ENCODE measurements around the gene GLIPR2. TPM values are rescaled to one million over a fixed set of nuclear protein-coding genes. Genes with fewer than 3 reads are reported as not detected.
A peak's percentile ranks its signal among the peaks of the same experiment; 100 is the strongest.

The GLIPR2 gene
- total RNA-seq, 4 donors from 2014 or later: 3.3 to 5.3 (median 3.9) TPM

- H3K36me3 ChIP-seq: no peaks in the 10 kb centered on the region
- intact Hi-C loops (cut with DNase I; ENCODE audit: low total_unique reads): loop anchor here (10.0 kb wide), 1 partner anchor 58 kb away; the partner anchor contains the start of gene RECK
- H3K4me3 ChIP-seq: no peak overlapping the region
- in situ Hi-C loops (cut with MboI; ENCODE audit: low sequenced_read_pairs in 4 of 4): no loop called here
- no peaks in the 10 kb centered on the region for H3K9me3 ChIP-seq
- H3K27me3 ChIP-seq: no peaks in the 10 kb centered on the region
- H3K27ac ChIP-seq: peak overlapping the region in 3 of 4 donors; percentile 0 to 22 (median 15)
- ATAC-seq (peak in 1 of 2 donors; percentile 60), DNase-seq (no peak)
- TF ChIP-seq, protein P1, sequence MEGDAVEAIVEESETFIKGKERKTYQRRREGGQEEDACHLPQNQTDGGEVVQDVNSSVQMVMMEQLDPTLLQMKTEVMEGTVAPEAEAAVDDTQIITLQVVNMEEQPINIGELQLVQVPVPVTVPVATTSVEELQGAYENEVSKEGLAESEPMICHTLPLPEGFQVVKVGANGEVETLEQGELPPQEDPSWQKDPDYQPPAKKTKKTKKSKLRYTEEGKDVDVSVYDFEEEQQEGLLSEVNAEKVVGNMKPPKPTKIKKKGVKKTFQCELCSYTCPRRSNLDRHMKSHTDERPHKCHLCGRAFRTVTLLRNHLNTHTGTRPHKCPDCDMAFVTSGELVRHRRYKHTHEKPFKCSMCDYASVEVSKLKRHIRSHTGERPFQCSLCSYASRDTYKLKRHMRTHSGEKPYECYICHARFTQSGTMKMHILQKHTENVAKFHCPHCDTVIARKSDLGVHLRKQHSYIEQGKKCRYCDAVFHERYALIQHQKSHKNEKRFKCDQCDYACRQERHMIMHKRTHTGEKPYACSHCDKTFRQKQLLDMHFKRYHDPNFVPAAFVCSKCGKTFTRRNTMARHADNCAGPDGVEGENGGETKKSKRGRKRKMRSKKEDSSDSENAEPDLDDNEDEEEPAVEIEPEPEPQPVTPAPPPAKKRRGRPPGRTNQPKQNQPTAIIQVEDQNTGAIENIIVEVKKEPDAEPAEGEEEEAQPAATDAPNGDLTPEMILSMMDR (IDR thresholded peaks at IDR 0.05 in 4 of 5, conservative IDR thresholded peaks at IDR 0.05 in 1 of 5): no peak
- no peak for TF ChIP-seq POLR2A (IDR thresholded peaks at IDR 0.05)
- peaks cover 0 to 13% of the 10 kb centered on the region in 2 donors for H3K4me1 ChIP-seq
Observed at GRCh38 chr9:36092509-36093215, 43.9 kb upstream of the GLIPR2 start.

- TF ChIP-seq, protein P1 (IDR thresholded peaks at IDR 0.05 in 4 of 5, conservative IDR thresholded peaks at IDR 0.05 in 1 of 5): no peak
- no peak for TF ChIP-seq POLR2A (IDR thresholded peaks at IDR 0.05)
- no peaks in the 10 kb centered on the region for H3K9me3 ChIP-seq
- DNase-seq: no peak
- H3K36me3 ChIP-seq: no peaks in the 10 kb centered on the region
- intact Hi-C loops (cut with DNase I; ENCODE audit: low total_unique reads): loop anchor here (10.0 kb wide), 1 partner anchor 59 kb away; the partner anchor contains the start of gene RECK
- H3K27ac ChIP-seq: no peak overlapping the region
- H3K4me1 ChIP-seq: peaks cover 0 to 13% of the 10 kb centered on the region in 2 donors
- in situ Hi-C loops (cut with MboI; ENCODE audit: low sequenced_read_pairs in 4 of 4): no loop called here
- no peaks in the 10 kb centered on the region for H3K27me3 ChIP-seq
- ATAC-seq: no peak
- H3K4me3 ChIP-seq: no peak overlapping the region
Observed at GRCh38 chr9:36093384-36093783, 43.1 kb upstream of the GLIPR2 start.

- intact Hi-C loops (cut with DNase I; ENCODE audit: low total_unique reads) (loop anchor here (5.0 to 10.0 kb wide), 2 partner anchors 65 to 228 kb away; partner anchors contain the start of gene RECK), in situ Hi-C loops (cut with MboI; ENCODE audit: low sequenced_read_pairs in 4 of 4) (loop anchor here in 3 of 4 donors (5.0 to 10.0 kb wide), 2 partner anchors 68 to 225 kb away; partner anchors contain the start of gene CCIN (in 2 of the 3))
- Histone ChIP-seq H3K27me3 (no peaks in the 10 kb centered on the region), H3K4me1 (no peaks in the 10 kb centered on the region), H3K4me3 (no peak overlapping the region), H3K36me3 (no peaks in the 10 kb centered on the region), H3K27ac (no peak overlapping the region), H3K9me3 (no peaks in the 10 kb centered on the region)
- TF ChIP-seq, protein P1 (IDR thresholded peaks at IDR 0.05 in 4 of 5, conservative IDR thresholded peaks at IDR 0.05 in 1 of 5): no peak
- TF ChIP-seq POLR2A (IDR thresholded peaks at IDR 0.05): no peak
- ATAC-seq: no peak
- no peak for DNase-seq
Observed at GRCh38 chr9:36099718-36100117, 36.8 kb upstream of the GLIPR2 start.

- Histone ChIP-seq H3K4me3 (no peak overlapping the region), H3K4me1 (no peaks in the 10 kb centered on the region), H3K27ac (no peak overlapping the region), H3K36me3 (no peaks in the 10 kb centered on the region), H3K27me3 (no peaks in the 10 kb centered on the region), H3K9me3 (no peaks in the 10 kb centered on the region)
- in situ Hi-C loops (cut with MboI; ENCODE audit: low sequenced_read_pairs in 4 of 4) (loop anchor here in 3 of 4 donors (5.0 to 10.0 kb wide), 2 partner anchors 67 to 224 kb away; partner anchors contain the start of gene CCIN (in 2 of the 3)), intact Hi-C loops (cut with DNase I; ENCODE audit: low total_unique reads) (loop anchor here (5.0 kb wide), 1 partner anchor 227 kb away; no protein-coding TSS in a partner anchor)
- ATAC-seq: no peak
- TF ChIP-seq POLR2A (IDR thresholded peaks at IDR 0.05): no peak
- DNase-seq: no peak
Observed at GRCh38 chr9:36100532-36100931, 36.0 kb upstream of the GLIPR2 start.
